ENCODE data around the gene EDC4. TPM values are rescaled to one million over a fixed set of nuclear protein-coding genes. Genes with fewer than 3 reads are reported as not detected.

The EDC4 gene
- total and polyA plus RNA-seq, 12 donors: 25.8 to 46.8 (median 31.3) TPM

DNA sequence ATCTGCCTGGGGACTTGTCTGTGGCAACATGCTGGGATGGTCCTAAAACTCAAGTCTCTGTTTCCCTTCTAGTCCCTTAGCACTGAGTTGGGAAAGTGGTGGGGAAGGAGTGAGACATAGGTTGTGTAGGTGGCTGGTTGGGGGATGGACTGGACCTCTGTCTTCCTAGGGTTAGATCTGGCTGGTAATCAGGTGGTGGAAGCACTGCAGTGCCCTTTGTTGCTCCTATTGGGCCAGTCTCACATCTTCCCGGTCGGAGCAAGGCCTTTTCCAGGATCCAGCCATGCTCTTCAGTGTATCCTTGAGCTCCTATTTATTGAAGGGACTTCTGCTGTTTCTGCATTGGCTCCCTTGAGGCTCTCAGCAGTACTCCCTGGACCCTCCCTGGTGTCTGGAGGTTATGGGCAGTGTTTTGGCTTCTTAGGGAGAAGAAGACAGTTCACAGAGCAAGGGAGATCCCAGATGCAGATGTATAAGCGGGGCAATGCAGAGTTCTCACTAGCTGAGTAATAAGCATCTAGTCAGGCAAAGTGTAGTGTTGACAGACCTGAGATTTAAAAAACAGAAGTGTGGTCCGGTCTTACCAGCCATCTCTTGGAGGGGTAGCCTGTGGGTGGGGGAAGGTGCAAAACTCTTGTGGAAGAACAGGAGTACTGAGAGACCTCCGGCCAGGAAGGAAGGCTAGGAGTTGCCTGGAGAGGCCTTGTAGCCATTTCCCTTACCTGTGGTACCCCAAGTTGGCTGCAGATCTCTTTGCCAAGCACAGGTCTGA is 27.4 kb upstream of the EDC4 start:
- Histone ChIP-seq H3K4me1 (peaks cover 21 to 69% (median 60%) of the 10 kb centered on the region in 9 donors), H3K36me3 (peaks cover 0 to 3% (median 0%) of the 10 kb centered on the region in 9 donors), H3K27ac (peak overlapping the region; percentile 90 to 100 (median 97)), H3K27me3 (no peaks in the 10 kb centered on the region), H3K9me3 (no peaks in the 10 kb centered on the region), H3K4me3 (peak overlapping the region in 9 of 10 donors; percentile 83 to 100 (median 99))
- intact Hi-C loops (cut with DNase I): loop anchor here in 3 of 10 donors (2.0 to 10.0 kb wide), 5 partner anchors 17 to 321 kb away; partner anchors contain the start of genes EDC4 (in 1 of the 3), RANBP10 (in 1 of the 3), RIPOR1 (in 1 of the 3) and TSNAXIP1 (in 1 of the 3)
- ATAC-seq: no peak
- no peak for DNase-seq
- WGBS, 2 donors: 57 to 60% methylated on average over 5 of the region's 5 CpGs
- no peak for TF ChIP-seq CTCF (IDR thresholded peaks at IDR 0.05)

- intact Hi-C loops (cut with DNase I): loop anchor here in 3 of 10 donors (2.0 to 10.0 kb wide), 5 partner anchors 17 to 321 kb away; partner anchors contain the start of genes EDC4 (in 1 of the 3), RANBP10 (in 1 of the 3), RIPOR1 (in 1 of the 3) and TSNAXIP1 (in 1 of the 3)
- DNase-seq: no peak
- Histone ChIP-seq H3K4me1 (peaks cover 21 to 69% (median 60%) of the 10 kb centered on the region in 9 donors), H3K36me3 (peaks cover 0 to 6% (median 0%) of the 10 kb centered on the region in 9 donors), H3K9me3 (no peaks in the 10 kb centered on the region), H3K4me3 (peak overlapping the region; percentile 55 to 100 (median 96)), H3K27ac (peak overlapping the region; percentile 90 to 100 (median 97)), H3K27me3 (no peaks in the 10 kb centered on the region)
- TF ChIP-seq CTCF (IDR thresholded peaks at IDR 0.05): no peak
- ATAC-seq: no peak
- WGBS, 2 donors: 8 to 27% methylated on average over 2 of the region's 2 CpGs
Measured at GRCh38 chr16:67846063-67846319, 26.9 kb upstream of the EDC4 start.

- H3K27me3 ChIP-seq: no peaks in the 10 kb centered on the region
- peak within 1 kb of the TSS; percentile 90 to 100 (median 97) for H3K27ac ChIP-seq
- intact Hi-C loops (cut with DNase I): loop anchor here in 3 of 10 donors (2.0 to 10.0 kb wide), 5 partner anchors 16 to 322 kb away; partner anchors contain the start of genes EDC4 (in 1 of the 3), RANBP10 (in 1 of the 3), RIPOR1 (in 1 of the 3) and TSNAXIP1 (in 1 of the 3)
- 1% methylated on average over 48 to 57 of the region's 57 CpGs for WGBS, 2 donors
- TF ChIP-seq CTCF (IDR thresholded peaks at IDR 0.05): no peak
- H3K36me3 ChIP-seq: peaks cover 0 to 6% (median 0%) of the 10 kb centered on the region in 9 donors
- peak within 1 kb of the TSS; percentile 55 to 100 (median 96) for H3K4me3 ChIP-seq
- H3K9me3 ChIP-seq: no peaks in the 10 kb centered on the region
- peaks cover 21 to 64% (median 57%) of the 10 kb centered on the region in 9 donors for H3K4me1 ChIP-seq
- ATAC-seq (peak; percentile 84 to 93 (median 89)), DNase-seq (peak; percentile 96 to 97)
Measured at GRCh38 chr16:67846320-67847063, 26.4 kb upstream of the EDC4 start, which contains the start of gene NUTF2. Gene NUTF2 (plus strand): TSS chr16:67846933. CDS start chr16:67865131, 18,198 bp downstream.

Measured in heart right ventricle (tissue), 16 donors.